Stimulated activated CD4-positive, alpha-beta T cell treated with anti-CD3 and anti-CD28 coated beads, Interleukin-2, amount 100 ng/mL, for 24 hours (primary cell): Measurements from ENCODE around the gene TENM4.

Source experiments
- DNase-seq, 2 donors: peaks; one replicate each; pipeline ENCODE4 v3.0.0-alpha.2; 2020

The TENM4 gene

GRCh38 chr11:79290761-79291160, 150.1 kb downstream of the TENM4 start:
- no peak for DNase-seq

GRCh38 chr11:79287952-79288351, 152.9 kb downstream of the TENM4 start:
- no peak for DNase-seq

GRCh38 chr11:79285756-79286155, 155.1 kb downstream of the TENM4 start:
- DNase-seq: no peak

- DNase-seq: no peak
Measured at GRCh38 chr11:79276736-79277325, 164.0 kb downstream of the TENM4 start.

GRCh38 chr11:79274636-79275331, 166.0 kb downstream of the TENM4 start:
- no peak for DNase-seq

- no peak for DNase-seq
Measured at GRCh38 chr11:79273781-79274180, 167.0 kb downstream of the TENM4 start.

GRCh38 chr11:79269611-79270307, 171.1 kb downstream of the TENM4 start:
- no peak for DNase-seq

GRCh38 chr11:79266396-79266795, 174.4 kb downstream of the TENM4 start:
- no peak for DNase-seq

- no peak for DNase-seq
Measured at GRCh38 chr11:79265756-79266322, 175.0 kb downstream of the TENM4 start.

- no peak for DNase-seq
Measured at GRCh38 chr11:79264284-79264683, 176.5 kb downstream of the TENM4 start.

- DNase-seq: no peak
Measured at GRCh38 chr11:79263001-79263400, 177.8 kb downstream of the TENM4 start.

GRCh38 chr11:79262221-79262620, 178.6 kb downstream of the TENM4 start:
- no peak for DNase-seq

- no peak for DNase-seq
Measured at GRCh38 chr11:79261684-79262083, 179.1 kb downstream of the TENM4 start.

GRCh38 chr11:79259800-79260199, 181.0 kb downstream of the TENM4 start:
- no peak for DNase-seq

GRCh38 chr11:79258576-79258975, 182.3 kb downstream of the TENM4 start:
- DNase-seq: no peak

GRCh38 chr11:79255965-79256364, 184.9 kb downstream of the TENM4 start:
- no peak for DNase-seq

GRCh38 chr11:79253280-79253679, 187.6 kb downstream of the TENM4 start:
- DNase-seq: no peak

- DNase-seq: no peak
Measured at GRCh38 chr11:79249295-79249993, 191.4 kb downstream of the TENM4 start.

GRCh38 chr11:79244798-79245197, 196.0 kb downstream of the TENM4 start:
- DNase-seq: no peak

- no peak for DNase-seq
Measured at GRCh38 chr11:79244241-79244772, 196.5 kb downstream of the TENM4 start.

- DNase-seq: no peak
Measured at GRCh38 chr11:79243422-79244210, 197.2 kb downstream of the TENM4 start.

GRCh38 chr11:79242616-79243015, 198.2 kb downstream of the TENM4 start:
- DNase-seq: no peak
